Measurements from ENCODE around the gene YAP1.

The YAP1 gene

DNA sequence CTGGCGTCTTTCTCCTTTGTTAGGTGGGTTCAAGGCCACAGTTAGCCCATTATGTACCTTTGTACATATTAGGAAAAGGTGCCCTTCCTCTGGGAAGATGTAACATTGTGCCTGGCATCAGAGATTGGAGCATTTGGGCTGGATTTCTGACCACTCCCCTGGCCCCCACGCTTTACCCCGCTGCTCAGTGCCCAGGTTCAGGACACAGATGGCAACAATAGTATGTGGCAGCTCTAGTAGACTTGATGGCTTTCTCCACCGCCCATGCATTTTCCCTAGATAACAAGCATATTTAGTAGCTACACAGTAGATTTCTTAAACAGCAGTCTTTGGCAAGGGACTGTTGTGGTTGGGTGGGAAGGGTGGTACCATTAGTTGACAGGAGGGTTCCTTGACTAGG lies 53.1 kb downstream of the YAP1 start:
- DNase-seq (ENCODE audit: low read depth): no peak

DNA sequence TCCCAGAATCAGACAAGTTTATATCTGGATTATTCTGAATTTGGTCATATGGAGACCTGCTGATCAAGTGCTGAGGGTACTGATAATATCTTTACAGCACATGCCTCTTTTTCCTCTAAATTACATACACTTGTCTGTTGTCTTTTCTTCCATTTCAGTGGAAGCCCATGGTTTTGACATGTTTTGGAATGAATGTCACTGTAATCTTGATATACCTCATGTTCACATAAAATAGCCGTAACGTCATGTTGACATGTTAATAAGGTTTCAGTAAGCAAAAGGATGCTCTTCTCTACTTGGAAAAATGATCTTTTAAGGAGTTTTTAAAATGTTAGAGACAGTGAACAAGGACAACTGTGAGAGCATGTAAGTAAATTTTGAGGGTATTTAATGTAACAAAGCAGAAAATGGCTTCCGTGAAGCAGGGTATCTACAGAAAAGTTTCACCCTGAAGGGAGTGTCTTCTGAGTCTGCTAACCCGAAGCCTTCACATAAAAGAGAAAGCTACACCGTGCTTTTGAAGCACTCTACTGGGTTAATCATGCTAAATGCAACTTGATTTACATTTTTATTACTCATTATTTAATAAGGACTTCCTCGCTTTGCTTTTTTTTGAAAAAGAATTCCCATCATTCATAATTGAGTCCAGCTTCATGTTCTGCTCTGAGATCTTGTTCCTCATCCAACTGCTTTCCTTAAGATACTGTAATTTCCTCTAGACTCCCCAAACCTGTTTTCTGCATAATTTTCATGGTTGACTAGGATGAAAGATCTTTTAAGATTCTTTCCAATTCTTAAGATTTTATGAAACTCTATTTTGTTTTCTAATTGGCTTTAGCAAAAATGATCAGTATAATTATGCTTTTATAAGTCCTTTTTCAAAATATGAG lies 56.2 kb downstream of the YAP1 start:
- no peak for DNase-seq (ENCODE audit: low read depth)

DNA sequence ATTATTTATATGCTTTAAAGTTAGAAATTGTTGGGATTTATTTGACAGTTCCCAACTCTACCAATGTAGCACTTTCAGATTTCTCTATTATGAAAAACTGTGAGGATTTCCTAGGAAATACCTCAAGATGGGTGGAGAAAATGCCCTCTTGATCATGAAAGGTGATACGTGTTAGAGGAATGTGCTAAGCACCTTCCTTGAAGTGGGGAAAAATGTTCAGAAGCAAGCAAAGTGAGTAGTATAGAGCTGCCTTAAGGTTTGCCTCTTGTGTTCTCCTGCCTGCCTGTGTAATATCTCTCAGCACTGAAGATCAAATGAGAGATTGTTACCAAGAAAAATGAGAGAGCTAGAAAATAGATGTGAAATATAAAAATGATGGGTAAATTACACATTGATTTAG lies 58.2 kb downstream of the YAP1 start:
- no peak for DNase-seq (ENCODE audit: low read depth)

DNA sequence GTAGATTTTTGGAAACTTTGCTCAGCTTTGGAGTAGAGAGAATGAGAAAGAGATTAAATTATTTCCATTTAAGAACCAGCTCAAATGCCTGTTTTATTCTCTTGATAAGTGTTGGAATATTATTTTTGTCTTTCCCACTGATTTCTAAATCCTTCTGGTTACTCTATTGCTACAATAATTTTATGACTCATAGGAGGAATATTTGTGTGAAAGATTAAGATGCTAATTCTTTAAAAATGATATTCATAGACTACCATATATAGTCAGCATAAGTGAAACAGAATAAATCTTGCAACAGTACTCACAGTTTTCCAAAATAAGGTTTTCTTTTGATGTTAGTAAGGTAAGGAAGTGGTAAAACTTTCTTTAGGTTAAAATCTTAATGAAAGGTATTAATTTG lies 60.9 kb downstream of the YAP1 start:
- peak; percentile 39 for DNase-seq (ENCODE audit: low read depth)

DNA sequence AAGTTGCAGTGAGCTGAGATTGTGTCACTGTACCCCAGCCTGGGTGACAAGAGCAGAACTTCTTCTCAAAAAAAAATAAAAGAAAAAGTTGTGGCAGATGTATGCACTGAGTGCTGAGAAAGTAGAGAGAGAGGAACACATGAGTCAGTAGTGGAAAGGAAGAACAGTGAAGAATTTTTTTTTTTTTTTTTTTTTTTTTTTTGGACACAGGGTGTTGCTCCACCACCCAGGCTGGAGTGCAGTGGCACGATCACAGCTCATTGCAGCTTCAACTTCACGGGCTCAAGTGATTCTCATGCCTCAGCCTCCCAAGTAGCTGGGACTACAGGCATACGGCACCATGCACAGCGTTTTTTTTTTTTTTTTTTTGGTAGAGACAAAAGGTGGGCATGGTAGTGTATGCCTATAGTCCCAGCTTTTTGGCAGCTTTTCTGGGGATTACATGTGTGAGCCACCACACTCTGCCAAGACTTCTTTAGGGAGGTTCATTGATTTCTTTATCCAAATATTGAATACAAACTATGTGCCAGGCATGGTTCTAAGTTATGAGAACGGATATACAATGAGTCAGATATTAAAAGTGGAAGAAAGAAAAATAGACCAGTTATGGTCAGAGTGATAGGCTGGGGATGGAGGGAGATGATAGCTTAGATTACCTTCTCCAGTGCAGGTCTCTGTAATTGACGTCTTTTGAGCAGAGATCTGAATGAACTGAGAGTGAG lies 62.0 kb downstream of the YAP1 start:
- peak; percentile 11 for DNase-seq (ENCODE audit: low read depth)

DNA sequence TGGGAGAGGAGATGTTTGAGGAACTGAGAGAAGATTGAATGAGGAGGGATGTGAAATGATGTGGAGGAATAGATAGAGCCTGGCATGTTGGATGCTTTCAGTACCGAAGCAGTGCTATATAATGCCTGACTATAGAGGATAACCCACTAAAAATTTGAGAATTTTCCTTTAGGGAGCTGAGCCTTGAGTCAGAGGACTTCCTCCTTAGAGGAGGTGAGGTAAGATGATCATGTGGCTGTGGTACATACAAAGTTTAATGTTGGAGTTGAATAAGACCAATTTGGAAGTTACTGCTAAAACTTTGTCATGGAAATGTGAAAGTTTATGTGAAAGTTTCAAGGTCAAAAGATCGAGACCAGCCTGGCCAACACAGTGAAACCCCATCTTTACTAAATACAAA lies 66.9 kb downstream of the YAP1 start:
- no peak for DNase-seq (ENCODE audit: low read depth)

DNA sequence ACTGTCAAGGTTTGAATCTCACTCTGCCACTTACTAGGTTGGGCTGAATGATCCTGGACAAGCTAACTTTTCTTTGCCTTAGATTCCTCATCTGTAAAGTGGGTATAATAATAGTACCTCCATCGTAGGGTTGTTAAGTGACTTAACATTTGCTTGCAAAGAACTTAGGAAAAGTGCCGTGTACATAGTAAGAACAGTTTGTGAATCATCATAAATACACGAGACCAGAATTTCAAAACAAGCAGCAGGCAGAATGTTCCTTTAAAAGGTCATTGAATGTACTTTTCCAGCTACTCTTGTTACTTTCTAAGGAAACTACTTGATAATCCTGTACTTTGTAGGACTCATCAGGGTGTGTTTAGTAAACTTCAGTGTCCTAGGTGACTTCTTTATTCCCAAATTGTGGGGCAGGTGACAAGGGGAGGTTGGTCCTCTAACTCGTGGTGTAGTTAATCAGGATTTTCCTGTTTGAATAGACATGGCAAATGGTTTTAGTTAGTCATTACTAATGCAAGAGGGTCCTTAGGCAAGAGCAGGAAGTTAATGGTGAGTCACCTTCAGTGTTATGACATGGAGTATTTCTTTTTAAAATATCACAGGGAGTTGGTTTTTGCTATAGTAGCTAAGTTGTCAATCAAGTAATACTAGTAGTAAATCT lies 67.9 kb downstream of the YAP1 start:
- DNase-seq (ENCODE audit: low read depth): peak; percentile 50

DNA sequence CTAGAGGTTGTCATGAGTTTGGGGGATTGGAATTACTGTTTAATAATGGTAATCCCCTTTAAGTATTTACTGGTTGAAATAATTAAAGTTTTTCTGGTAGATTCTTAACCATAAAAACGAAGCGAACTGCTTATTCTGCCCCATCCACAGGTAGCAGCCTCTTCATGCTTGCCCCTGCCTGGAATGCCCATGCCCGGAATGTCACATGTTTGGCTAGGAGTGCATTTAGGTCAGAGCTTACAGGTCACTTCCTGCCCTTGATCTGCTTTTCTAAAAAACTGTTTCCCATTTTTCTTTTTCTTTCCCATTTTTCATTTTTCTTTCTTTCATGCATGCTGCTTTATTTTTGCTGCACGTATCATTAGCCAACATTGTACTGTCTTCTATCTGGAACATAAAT lies 69.1 kb downstream of the YAP1 start:
- DNase-seq (ENCODE audit: low read depth): no peak

DNA sequence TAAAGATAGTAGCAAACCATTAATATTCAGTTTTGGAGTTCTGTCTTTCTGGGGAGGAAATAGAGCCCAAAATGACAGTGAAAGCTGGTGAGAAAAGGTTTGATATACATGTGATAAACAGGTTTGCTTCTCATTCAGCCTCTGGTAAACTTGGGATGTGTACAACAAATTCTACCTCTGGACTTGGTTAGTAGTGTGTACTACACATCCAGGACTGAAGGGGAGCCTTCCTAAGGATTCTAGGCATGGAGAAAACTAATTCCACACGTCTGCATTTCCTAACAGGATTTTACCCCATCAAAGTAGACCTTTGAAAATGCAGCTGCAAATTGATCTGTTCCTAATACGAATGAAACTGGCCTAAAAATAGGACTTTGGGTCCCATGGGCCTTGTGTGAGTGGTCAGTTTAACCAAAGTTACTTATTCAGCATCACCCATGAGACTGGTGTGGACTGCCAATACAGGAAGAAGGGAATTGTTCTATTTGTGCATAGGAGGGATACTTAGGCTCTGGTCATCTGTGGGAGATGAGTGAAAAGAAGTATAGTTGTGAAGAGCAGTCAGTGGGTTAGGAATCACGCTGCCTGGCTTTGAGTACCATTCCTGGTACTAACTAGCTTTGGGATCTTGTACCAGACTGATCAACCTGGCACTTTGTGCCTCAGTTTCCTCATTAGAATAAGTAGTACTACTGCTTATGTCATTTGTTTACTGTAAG lies 74.2 kb downstream of the YAP1 start:
- DNase-seq (ENCODE audit: low read depth): no peak

DNA sequence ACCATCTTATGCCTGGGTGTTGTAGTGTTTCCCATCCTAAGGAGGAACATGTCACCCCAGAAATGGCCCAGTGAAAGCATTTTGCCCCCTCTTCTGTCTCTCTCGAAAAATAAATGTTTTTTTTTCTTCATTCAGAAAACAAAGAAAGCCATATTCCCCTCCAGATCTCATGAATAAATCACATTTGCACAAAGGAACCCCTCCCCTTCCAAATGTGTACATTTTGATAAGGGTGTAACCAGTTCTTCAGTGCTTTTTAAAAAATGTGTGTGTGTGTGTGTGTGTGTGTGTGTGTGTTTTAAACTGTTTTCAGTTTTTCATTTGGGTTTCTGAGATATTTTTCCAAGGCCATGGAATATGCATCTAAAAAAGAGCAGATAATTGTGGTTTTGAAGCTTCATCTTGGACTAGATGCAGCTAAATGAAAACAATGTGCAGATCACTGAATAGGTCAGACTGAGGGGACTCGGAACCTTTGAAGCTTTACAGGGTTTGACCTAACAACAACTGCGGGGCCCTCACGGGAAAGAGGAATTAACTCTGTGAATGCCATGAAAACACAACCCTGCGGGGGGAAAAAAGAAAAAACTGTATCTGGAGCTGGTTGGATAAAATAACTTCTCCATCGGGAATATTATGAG lies 76.4 kb downstream of the YAP1 start:
- DNase-seq (ENCODE audit: low read depth): no peak

DNA sequence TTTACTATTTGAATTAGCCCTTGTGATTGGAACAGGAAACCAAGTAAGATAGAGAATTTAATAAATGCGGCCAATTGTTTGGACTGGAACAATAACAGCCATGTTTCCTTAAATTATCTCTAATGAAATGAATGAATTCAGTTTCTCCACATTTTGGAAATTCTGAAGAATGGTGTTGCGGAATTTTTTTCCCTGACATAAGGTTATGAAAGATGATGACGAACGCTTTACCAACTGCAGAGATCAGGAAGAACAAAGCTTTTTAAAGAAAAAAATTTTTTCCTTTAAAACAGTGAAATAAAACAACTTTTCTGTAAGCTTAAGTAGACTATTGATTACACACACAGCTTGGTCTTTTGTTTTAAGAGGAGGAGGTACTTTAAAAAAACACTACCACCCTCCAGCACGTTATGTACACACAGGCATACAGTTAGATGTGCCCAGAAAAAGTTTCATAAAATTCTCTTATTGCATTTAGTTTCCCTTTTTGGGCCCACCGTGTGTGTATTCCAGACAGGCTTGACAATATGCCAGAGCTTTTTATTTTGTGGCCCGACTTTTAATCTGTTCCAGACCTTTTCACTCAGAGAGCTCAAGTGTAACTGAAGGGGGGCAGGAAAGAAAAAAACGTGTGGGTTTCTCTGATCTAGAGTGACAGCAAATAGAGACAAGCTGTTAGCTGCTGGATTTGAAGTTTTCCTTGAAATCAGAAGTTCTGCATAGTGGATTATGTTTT lies 77.3 kb downstream of the YAP1 start:
- no peak for DNase-seq (ENCODE audit: low read depth)

DNA sequence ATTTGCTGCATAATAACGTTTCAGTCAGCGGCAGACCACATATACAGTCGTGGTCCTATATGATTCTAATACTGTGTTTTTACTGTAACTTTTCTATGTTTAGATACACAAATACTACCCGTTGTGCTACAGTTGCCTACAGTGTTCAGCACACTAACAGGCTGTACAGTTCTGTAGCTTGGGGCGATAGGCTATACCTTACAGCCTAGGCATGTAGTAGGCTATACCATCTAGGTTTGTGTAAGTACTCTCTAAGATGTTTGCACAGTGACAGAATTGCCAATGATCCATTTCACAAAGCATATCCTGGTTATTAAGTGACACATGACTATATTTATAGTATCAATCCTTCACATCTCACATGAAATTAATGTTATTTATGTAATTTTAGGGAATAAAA lies 78.2 kb downstream of the YAP1 start:
- DNase-seq (ENCODE audit: low read depth): no peak

DNA sequence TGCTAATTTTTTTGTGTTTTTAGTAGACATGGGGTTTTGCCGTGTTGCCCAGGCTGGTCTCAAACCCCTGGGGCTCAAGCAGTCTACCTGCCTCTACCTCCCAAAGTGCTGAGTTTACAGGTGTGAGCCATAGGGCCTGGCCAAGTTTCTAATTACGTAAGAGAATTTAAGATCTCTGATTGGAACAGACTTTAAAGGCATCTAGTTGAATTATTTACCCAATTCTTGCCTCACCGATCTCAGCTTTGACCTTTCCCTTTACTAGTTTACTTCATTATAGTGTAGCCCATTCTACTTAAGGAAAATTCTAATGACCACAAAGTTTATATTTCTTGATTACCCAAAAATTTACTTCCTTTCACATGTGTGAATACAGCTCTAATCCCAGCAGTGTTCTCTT lies 81.6 kb downstream of the YAP1 start:
- DNase-seq (ENCODE audit: low read depth): no peak

DNA sequence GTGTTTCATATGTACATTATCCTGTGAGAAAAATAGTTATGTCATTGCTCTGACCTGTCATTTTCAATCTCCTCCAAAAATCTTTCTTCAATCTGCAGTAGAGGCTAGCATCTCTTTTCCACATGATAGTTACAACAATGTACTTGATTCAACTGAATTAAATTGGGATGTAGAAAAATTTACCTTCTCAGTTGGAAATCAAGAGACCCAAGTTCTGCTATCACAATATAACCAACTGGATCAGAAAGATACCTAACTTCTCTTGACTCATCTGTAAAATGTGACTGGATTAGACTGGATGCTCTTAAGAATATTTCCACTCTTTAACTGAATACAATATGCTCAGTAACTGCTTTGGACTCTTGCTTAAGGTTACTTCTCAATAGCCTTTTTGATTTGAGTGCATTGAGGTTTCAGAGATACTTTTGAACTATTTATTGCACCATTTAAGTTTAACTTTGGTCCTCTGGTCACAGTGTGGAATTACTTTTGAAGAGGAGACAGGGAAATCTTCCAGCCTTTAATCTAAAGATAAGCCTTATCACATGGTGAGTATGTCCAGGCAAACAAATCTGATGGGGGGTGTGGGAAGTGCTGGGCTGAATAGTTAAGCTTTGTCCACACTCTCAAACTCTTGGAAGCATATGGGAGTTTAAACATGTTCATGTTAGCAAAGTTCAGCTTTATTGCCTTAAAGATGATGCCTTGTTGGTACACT lies 82.3 kb downstream of the YAP1 start:
- DNase-seq (ENCODE audit: low read depth): no peak

DNA sequence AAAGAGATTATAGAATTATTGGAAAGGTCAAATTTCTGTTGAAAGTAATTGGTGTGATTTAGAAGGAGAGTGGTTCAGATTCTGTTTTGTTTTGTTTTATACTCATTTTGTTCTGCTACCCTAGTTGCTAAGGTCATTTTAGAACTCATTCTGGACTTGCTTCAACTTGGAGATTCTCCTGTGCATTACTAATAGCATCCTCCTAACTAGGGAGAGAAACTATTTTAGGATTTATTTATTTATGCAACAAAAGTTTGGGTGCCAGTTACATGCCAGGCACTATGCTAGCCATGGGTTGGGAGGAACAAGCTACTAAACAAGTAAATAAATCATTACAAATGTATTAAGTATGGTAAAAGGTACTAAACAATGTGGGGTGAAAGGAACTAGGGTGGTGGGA lies 84.0 kb downstream of the YAP1 start:
- DNase-seq (ENCODE audit: low read depth): no peak

DNA sequence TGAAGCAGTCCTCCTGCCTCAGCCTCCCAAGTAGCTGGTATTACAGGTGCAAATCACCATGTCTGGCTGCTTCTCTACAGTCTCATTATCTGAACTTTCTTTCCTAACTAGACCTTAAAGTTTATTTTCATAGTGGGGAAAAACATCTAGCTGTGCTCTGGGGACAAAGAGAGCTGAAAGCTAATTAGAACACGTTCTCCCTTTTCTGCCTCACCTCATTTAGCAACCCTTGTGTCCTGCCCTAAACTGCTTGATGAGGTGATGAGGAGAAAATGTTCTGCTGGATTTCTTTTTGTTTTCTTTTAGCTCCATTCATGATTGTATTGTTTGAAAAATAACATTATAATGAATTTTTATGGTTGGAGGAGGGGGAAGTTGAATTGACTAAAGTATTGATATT lies 84.7 kb downstream of the YAP1 start:
- DNase-seq (ENCODE audit: low read depth): no peak

DNA sequence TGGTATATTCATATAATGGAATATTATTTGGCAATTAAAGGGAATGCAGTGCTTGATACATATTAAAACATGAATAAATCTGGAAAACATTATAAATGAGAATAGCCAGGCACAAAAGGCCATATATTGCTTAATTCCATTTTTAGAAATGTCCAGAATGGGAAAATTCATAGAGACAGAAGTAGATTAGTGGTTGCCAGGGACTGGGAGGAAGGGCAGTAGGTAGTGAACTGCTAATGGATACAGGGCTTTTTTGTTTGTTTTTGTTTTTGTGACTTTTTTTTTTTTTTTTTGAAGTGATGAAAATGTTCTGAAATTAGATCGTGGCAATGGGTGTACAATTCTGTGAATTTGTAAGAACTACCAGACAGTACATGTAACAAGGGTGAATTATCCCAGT lies 86.1 kb downstream of the YAP1 start:
- DNase-seq (ENCODE audit: low read depth): no peak

DNA sequence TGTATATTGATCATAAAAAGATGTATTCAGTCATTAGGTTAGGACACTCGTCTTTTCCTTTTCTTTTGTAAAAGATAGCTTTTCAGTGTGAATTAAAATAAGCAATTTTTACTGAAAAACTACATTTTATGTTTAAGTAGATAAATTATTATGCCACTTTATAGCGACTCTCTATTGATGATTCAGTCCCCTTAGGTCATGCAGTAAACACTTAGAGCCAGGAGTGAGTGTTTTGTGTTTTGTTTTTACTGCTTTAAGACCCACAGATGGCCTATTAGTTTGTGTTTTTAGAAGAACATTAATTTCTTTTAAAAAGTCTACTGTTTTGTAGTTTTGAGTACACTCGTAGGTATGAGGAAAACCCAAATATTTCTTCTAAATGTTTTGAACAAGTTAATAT lies 86.6 kb downstream of the YAP1 start:
- no peak for DNase-seq (ENCODE audit: low read depth)

DNA sequence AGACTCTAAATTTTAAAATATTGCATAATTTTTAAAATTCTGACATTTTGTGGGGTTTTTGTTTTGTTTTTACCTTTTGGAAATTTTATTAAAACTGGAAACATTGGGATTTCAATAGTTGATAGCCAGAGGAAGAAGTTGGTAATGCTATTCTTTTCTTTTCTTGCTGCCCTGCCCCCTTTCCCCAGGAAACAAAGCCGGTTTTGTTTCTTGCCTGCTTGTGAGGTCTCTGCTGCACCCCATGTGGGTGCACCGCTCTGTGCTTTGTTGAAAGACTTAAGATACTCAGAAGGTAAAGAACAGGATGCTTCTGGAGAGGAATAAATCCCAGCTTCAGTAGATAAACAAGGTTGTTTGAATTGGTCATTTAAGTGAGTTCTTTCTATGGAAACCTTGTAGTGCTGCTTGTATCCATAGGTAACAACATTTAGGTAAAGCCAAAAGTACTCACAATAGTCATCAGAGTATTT lies 87.5 kb downstream of the YAP1 start:
- no peak for DNase-seq (ENCODE audit: low read depth)

DNA sequence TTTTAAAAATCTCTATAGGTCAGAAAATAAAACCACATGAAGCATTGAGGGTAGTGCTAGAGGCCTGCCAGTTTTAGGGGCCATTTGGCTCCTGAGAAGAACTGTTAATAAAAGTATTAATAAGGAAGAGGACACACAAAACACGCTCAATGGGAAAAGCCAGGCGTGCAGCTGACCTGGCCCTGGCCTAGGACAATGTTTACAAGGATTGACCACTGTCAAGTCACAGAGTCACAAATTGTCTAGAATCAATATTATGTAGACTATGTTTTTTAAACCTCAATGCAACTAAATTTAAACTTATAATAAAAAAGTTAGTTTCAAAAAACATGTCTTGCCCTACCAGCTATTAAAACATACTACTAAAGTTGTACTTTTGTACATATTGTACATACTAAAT lies 89.4 kb downstream of the YAP1 start:
- no peak for DNase-seq (ENCODE audit: low read depth)

All from HS-27A (cell line).